Measurements from ENCODE around the gene KDM4B. TPM values are rescaled to one million over a fixed set of nuclear protein-coding genes. Genes with fewer than 3 reads are reported as not detected.

Gene KDM4B
- total and polyA plus RNA-seq, 7 donors, result 9.3 to 45.9 (median 29.5) TPM

DNA sequence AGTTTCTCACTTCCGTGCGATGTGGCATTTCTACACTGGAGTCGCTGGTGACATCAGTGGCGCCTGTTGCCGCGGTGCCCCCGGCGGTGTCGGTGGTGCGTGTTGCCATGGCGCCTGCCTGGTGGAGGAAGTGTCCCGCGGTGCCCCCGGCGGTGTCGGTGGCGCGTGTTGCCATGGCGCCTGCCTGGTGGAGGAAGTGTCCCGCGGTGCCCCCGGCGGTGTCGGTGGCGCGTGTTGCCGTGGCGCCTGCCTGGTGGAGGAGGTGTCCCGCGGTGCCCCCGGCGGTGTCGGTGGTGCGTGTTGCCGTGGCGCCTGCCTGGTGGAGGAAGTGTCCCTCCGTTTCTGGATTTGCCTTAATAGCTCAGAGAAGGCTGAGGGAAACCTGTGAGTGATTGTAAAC, 127.6 kb downstream of the KDM4B start:
- Histone ChIP-seq H3K27ac (no peak overlapping the region), H3K27me3 (ENCODE audit: insufficient read depth in 3 of 3, low read length in 2 of 3) (no peaks in the 10 kb centered on the region), H3K9me3 (peaks cover 14% of the 10 kb centered on the region), H3K36me3 (ENCODE audit: insufficient read depth in 1 of 2, low read depth in 1 of 2) (peaks cover 0 to 7% of the 10 kb centered on the region in 2 donors), H3K4me3 (no peak overlapping the region), H3K4me1 (peaks cover 25% of the 10 kb centered on the region)
- DNase-seq (no peak), ATAC-seq (no peak)
- intact Hi-C loops (cut with DNase I), result no loop called here
- TF ChIP-seq, protein P1, sequence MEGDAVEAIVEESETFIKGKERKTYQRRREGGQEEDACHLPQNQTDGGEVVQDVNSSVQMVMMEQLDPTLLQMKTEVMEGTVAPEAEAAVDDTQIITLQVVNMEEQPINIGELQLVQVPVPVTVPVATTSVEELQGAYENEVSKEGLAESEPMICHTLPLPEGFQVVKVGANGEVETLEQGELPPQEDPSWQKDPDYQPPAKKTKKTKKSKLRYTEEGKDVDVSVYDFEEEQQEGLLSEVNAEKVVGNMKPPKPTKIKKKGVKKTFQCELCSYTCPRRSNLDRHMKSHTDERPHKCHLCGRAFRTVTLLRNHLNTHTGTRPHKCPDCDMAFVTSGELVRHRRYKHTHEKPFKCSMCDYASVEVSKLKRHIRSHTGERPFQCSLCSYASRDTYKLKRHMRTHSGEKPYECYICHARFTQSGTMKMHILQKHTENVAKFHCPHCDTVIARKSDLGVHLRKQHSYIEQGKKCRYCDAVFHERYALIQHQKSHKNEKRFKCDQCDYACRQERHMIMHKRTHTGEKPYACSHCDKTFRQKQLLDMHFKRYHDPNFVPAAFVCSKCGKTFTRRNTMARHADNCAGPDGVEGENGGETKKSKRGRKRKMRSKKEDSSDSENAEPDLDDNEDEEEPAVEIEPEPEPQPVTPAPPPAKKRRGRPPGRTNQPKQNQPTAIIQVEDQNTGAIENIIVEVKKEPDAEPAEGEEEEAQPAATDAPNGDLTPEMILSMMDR (IDR thresholded peaks at IDR 0.05), result no peak
- WGBS, 3 donors, result 98% methylated on average over 32 to 37 of the region's 37 CpGs

DNA sequence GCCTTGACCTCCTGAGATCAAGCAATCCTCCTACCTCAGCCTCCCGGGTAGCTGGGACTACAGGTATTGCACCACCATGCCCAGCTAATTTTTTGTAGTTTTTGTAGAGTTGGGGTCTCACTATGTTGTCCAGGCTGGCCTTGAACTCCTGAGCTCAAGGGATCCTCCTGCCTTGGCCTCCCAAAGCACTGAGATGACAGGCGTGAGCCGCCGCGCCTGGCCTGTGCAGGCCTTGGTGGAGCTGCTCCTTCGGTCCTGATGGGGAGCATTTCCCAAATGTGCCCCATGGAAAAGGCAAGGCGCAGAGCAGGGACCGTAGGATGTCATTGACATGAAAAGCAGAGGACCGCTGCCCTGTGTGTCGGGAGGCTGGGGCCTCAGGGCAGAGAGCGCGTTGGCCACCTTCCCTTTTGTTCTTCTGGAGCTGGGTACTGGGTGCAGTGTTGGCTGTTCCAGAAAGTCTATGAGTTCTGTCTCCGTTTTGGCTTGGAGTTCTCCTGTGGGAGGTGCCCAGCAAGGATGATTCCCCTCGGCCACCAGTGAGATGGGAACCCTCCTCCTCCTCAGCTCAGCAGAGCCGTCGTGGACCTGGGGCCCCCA, 128.5 kb downstream of the KDM4B start:
- H3K4me1 ChIP-seq, result peaks cover 19% of the 10 kb centered on the region
- no peak overlapping the region for H3K27ac ChIP-seq
- H3K36me3 ChIP-seq (ENCODE audit: insufficient read depth in 1 of 2, low read depth in 1 of 2), result peaks cover 0 to 7% of the 10 kb centered on the region in 2 donors
- 94 to 95% (median 94%) methylated on average over 16 of the region's 16 CpGs for WGBS, 3 donors
- H3K27me3 ChIP-seq (ENCODE audit: insufficient read depth in 3 of 3, low read length in 2 of 3), result no peaks in the 10 kb centered on the region
- peaks cover 14% of the 10 kb centered on the region for H3K9me3 ChIP-seq
- H3K4me3 ChIP-seq, result no peak overlapping the region
- no peak for DNase-seq
- ATAC-seq, result no peak
- intact Hi-C loops (cut with DNase I), result no loop called here
- TF ChIP-seq, protein P1 (IDR thresholded peaks at IDR 0.05), result no peak

DNA sequence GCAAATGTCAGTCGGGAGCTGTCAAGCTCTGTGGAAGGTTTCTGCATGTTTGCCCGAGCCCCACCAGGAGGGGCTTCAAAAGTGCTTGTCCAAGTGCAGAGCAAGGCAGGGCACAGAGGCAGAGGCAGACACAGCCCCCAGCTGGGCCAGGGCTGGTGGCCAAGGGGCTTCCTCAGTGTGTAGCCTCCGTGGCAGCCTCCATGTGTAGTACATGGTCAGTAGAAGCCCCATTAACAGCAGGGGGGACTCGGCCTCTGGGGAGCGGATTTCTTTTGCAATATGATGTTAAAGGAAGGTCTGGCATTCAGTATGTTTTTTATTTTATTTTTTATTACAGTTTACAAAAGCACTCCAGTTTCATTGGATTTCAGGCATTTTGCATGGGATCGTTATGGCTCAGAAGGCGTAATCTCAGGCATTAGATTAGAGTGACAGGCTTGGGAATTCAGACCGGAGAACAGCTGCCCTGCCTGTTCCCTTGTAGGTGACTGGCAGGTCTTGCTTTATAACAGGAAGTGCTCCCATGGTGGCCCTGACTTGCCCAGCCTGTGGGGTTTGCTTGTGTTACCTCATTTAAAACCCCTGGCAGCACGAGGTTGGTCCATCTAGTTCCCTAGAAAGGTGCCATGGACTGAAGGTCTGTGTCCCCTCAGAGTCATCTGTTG, 129.2 kb downstream of the KDM4B start:
- Histone ChIP-seq H3K4me3 (no peak overlapping the region), H3K9me3 (peaks cover 14% of the 10 kb centered on the region), H3K36me3 (ENCODE audit: insufficient read depth in 1 of 2, low read depth in 1 of 2) (peaks cover 0 to 7% of the 10 kb centered on the region in 2 donors), H3K4me1 (peaks cover 19% of the 10 kb centered on the region), H3K27me3 (ENCODE audit: insufficient read depth in 3 of 3, low read length in 2 of 3) (no peaks in the 10 kb centered on the region), H3K27ac (no peak overlapping the region)
- intact Hi-C loops (cut with DNase I), result no loop called here
- TF ChIP-seq, protein P1 (IDR thresholded peaks at IDR 0.05), result no peak
- ATAC-seq, result no peak
- DNase-seq, result no peak
- 90 to 91% (median 91%) methylated on average over 9 of the region's 9 CpGs for WGBS, 3 donors

DNA sequence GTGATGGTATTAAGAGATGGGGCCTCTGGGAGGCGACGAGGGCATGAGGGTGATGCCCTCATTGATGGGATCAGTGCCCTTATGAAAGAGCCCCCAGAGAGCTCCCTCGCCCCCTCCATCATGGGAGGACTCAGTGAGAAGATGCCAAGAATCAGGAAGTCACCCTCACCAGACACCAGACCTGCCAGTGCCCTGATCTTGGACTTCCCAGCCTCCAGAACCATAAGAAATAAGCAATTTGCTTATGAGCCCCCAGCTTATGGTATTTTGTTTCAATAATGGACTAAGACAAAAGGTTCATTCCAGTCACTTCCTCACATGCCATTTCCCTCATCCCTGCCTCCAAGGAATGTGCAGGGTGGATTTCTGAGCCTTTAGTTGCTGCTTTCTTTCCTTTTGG, 129.7 kb downstream of the KDM4B start:
- H3K27ac ChIP-seq, result no peak overlapping the region
- intact Hi-C loops (cut with DNase I), result no loop called here
- peaks cover 17% of the 10 kb centered on the region for H3K4me1 ChIP-seq
- TF ChIP-seq, protein P1 (IDR thresholded peaks at IDR 0.05), result no peak
- H3K4me3 ChIP-seq, result no peak overlapping the region
- H3K9me3 ChIP-seq, result peaks cover 14% of the 10 kb centered on the region
- no peak for DNase-seq
- H3K27me3 ChIP-seq (ENCODE audit: insufficient read depth in 3 of 3, low read length in 2 of 3), result no peaks in the 10 kb centered on the region
- H3K36me3 ChIP-seq (ENCODE audit: insufficient read depth in 1 of 2, low read depth in 1 of 2), result peaks cover 0 to 7% of the 10 kb centered on the region in 2 donors
- 100% methylated on average over 3 of the region's 3 CpGs for WGBS, 3 donors
- no peak for ATAC-seq

Data from psoas muscle (tissue), 8 donors.